Stimulated activated CD8-positive, alpha-beta memory T cell treated with anti-CD3 and anti-CD28 coated beads, Interleukin-12 subunit alpha, Interleukin-12 subunit beta, amount 100 ng/mL, for 24 hours (primary cell): ENCODE results near the gene DCBLD1.
"Not testable (repeated sequence)": the region's sequence is repeated elsewhere in the genome, so short reads cannot be mapped to it uniquely, and the experiment has no call there.

Source experiments
- DNase-seq: peaks from one replicate; pipeline ENCODE4 v3.0.0-alpha.2; 2020; ENCODE audit errors: extremely low read depth

The DCBLD1 gene

DNA sequence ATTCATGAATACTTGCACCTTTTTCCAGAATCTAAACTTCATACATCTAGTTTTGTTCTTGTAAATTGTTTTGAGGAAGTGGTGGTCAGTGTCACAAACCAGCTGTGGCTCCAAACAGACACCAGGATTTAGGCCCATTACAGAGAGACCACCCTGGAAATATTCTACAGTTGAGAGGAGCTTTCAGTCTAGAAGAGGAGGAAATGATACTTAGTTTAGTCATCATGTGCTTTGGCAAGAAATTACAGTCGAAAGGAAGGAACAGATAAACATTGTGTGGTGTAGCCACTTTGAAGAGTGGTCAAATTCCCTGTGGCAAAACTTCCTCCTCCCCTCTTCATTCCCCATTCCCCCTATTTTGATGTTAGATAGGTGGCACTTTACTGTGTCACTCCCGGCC, 15.7 kb downstream of the DCBLD1 start:
- no peak for DNase-seq

DNA sequence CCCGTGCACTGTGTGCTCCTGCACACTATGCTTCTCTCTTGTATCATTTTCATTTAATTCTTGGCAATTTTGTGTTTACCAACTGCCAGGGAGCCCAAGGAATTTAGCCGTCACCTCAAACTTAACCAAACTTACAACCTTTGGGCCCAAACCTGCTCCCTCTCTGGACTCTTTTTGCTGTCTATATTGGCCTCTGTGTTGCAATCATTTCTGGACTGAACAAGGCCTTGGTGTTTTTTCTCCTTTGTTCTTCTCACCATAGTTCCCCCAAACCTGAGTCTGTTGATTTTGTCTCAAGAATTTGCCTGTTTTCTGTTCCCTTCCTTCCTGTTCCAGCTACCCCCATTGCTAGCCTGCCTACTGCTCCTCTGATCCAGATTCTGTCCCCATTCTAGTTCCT, 19.2 kb downstream of the DCBLD1 start:
- no peak for DNase-seq

DNA sequence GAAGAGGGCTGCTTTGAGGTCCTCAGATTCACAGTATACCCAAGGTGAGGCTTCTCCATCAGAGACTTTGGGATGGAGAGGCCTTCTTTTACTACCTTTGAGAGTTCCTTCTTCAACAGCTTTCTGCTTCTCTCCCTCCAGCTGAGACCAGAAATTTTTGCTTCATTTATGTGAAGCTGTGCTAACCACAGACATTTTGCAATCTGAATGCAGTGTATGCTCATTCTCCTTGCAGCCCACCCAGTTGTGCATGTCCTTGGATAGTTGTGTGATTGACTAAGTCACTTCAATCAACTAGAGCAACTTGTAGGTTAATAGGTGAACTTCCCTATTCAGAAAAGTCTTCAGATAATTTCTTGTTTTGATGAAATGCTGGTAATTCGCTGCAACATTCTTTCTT, 20.1 kb downstream of the DCBLD1 start:
- DNase-seq, result no peak

DNA sequence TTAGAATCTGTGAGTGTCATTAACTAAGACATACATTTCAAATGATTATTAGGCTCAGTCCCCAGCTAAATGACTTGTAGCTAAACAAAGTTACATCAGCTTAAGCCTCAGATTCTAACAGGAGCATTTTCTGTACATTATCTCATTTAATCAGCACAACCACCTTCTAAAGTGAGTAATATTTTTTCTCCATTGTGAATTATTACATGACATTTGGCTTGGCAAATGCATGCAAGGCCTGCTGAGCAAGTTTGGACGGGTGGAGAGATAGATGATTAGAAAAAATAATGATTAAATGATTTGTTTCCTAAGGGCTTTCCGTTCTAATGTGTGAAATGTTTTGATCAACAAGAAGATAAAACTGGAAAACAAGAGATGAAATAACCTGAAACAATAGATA, 20.7 kb downstream of the DCBLD1 start:
- DNase-seq, result no peak

DNA sequence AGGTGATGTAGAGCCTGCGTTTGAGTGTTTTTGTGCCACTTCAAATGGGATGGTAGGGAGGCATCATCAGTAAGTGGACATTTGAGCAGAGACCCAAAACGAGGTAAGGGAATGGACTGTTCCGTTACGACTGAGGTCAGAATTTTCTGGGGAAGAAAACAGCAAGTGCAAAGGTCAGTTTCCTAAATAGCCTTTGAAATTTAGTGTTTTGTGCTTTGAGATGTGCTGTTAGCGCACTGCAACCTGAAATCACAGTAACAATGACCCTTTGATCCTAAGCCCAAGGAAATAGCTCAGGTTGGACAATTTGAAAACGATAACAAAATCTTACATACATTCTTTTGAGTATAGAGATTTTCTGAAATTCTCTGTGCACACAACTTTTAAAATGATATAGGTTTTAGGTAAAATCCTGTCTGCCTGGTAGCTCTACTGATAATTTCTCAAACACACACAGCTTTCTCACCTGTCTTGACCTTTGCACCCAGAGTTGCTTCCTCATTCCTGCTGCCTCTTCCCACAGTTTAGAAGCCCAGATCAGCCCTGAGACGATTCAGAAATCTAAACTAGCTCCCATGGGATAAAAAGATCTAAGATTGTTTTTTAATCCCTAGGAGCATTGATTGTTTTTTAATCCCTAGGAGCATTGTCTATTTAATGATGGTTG, 22.1 kb downstream of the DCBLD1 start:
- DNase-seq, result no peak

DNA sequence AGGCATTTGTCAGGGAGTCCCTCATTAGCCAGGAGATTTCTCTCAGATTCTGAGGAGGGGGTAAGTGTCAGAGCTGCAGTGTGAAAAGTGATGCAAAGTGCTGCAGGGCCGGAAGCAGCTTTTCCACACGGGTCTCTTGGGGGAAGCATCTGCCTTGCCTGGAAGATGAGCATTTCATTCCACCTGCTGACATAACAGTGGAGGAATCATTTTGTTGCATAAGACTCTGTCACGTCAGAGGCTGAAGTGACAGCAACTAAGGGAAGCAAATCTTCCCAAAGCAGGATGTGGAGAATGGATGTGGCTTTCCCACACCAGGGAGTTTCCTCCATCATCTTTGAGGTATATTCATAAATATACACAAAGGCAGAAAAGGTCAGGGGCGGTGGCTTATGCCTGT, 22.8 kb downstream of the DCBLD1 start:
- DNase-seq, result no peak

DNA sequence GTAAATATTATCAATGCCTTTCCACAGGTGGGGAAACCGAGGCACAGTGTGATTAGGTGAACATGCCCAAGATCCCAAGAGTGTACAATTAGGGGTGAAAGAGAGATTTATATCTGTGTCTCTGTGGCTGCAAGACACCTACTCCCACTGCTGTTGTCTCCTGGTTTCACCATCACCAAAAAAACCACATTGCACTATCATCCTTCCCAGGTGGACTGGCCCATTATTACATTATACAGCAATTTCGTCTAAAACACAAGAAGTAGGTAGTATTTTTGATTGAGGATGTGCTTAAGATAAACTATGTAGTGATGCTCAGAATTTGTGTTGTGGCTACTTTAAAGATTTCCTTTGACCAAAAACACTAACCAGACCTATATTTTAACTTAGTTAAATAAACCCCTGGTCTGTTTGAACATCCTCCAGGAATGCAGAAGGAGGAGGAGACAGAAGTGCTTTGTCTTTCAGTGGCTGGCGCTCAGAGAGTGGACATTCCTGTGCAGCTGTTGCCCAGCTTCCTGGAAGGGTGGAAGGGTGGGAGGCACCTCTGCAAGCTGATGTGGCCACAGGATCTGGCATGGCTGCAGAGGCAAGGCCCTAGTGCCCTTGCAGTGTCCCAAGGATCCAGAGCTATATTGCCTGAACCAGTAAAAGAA, 23.8 kb downstream of the DCBLD1 start:
- no peak for DNase-seq

DNA sequence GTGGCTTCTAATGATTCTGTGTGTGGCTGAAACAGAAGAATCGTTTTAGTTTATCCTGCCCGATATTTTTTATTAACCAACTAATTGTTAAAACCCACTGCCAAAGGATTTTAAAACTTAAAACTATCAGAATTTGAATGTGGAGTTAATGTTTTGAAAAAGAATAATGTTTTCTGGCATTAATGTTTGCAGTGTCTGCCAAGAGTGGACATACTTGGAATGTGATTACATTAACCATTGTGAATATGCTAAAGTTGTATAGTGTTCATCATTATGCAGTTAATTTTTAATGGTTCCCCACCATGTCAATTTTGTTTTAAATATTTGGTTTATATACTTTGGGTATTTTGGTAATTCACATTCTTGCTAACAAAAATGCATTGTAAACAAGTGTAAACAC, 24.4 kb downstream of the DCBLD1 start:
- no peak for DNase-seq

DNA sequence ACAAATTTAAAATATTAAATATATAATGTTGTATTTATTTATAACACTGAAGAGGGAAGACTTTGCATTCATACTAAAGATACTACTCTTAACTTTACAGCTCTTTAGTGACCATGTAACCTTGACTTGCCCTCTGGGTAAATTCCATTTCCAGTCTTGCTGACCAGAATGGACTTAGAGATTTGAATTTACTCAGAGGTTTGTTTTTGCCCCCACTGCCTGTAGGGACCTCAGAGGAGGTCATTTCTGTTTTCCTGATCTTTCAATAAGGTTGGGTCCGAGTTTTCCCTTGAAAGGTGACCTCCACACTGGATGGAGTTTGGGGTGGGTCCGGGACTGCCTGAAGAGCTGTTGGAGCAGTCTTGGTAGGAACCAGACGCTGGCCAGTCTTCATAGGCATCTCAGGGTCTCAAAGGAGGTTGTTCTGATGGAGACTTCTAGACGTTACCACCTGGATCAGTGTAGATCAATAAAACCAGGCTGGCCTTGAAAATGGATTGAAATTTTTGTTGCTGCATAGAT, 26.0 kb downstream of the DCBLD1 start:
- DNase-seq, result no peak

DNA sequence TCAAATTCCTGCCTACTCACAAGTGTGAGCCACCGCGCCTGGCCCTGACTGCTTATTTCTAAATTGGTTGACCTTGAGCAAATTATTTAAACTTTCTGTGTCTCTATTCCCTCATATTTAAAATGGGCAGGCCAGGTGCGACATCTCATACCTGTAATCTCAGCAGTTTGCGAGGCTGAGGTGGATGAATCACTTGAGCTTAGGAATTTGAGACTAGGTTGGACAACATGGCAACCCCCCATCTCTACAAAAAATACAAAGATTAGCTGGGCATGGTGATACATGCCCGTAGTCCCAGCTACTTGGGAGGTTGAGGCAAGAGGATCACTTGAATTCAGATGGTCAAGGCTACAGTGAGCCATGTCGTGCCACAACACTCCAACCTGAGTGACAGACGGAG, 26.5 kb downstream of the DCBLD1 start:
- DNase-seq, result no peak

DNA sequence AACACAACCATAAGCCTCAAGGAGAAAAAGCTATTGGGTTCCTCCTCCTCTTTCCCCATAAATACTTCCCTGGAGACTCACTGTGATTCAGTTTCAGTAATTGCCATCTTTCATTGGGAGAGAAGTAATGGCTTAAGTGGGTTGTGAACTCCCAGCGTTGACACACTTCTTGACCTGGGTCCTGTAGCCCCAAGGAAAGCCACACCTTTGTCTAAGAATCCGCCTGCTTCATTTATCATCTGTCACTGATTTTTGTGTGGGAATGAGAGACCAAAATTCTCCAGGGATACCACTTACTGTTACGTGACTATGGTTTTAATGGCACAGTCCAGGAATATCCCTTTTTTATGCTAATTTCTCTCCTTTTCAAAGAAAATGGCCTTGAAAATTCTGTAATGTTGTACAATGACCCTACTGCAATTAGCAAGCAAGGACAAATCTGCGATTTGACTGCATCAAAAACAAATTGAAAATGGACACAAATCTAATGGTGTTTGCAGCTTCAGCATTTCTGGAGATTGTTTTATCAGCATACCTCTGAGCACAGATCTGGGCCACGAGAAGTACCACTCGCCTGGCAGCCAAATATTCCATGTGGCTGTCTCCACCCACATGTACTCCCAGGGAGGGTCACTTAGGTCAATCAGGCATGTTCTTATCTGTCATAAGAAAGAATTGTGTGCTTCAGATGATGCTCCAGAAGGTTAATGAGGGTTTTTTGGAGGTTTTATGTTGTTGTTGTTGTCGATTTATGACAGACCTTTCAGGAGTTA, 29.8 kb downstream of the DCBLD1 start:
- DNase-seq, result no peak

DNA sequence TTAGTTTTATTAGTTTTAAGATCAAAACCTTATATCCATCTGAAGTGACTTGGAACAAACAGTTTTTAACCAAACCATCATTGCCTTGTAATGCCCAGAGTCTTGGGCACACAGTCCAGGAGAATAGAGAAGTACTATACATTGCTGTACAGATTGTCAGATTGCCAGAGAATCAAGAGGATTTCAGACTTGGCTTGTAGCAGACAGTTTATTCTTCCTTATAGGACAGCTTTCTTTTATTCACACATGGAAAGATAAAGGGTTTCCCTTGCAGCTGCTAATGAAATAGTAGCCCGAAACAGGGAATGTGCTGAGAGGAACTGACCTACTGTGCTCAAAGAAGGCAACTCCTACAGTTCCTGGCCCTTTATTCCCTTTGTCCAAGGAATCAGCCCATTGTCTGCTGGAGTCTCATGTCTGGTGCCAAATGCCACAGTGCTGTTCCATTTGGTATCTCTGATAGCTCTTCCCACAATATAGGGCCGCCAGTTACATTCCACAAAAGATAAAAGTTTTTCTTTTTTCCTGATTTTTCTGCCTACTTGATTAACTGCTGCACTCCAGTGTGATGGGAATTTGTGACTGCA, 30.6 kb downstream of the DCBLD1 start:
- no peak for DNase-seq

DNA sequence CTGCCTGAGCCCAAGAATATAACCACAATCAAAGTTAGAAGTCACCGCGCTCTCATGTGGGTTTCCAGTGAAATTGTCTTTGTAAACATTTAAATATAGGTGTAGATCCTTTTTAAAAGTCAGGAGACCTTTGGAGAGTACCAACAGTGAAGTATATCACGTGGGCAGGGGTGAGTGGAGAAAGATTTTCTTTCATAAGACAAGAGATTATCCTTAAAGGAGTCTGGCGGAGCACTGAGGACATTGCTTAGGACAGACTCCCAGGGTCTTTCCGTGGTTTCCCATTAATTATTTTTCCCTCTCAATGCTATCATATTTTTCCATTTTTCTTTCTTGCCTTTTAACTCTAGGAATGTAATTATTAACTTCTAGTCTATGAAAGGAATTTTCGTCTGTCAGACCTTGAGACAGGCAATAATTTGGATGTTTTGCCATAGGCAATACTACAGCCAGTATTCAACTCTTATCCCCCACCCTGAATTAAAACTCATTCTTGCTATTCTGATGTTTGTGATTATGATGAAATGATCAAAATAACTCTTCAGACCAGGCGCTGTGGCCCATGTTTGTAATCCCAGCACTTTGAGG, 31.4 kb downstream of the DCBLD1 start:
- no peak for DNase-seq

DNA sequence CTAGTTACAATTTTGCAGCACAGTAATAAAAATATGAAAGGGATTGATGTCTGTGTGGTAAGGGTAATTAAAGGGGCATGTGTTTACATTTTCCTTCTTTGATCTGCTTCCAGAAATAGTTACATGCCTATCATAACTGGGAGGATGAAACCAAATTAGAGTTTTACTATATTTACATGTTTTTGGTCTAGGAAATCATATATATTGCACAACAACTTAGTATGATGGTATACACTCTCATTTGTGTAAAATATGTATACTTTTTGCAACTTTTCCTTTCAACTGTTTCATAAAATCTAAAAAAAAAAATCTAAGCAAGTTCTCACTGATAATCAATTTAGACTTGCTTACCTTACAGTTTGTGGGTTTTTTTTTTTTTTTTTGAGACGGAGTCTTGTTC, 32.2 kb downstream of the DCBLD1 start:
- no peak for DNase-seq

DNA sequence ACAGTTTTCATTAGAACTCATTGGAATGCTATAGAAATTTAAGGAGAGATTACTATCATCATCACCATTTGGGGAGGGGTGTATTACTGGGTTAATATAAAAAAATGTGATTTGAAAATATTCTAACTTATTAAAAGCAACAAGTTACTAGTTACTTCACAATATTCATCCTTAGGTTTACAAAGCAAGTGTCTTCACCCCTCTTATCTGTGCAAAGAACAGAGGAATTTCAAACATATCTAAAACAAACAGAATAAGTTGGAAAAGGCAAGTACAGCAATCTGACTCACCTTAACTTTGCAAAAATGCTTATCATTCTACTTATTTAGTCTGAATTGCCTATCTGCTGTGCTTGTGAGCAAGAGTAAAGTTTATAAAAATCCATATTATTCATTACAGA, 32.9 kb downstream of the DCBLD1 start:
- no peak for DNase-seq

DNA sequence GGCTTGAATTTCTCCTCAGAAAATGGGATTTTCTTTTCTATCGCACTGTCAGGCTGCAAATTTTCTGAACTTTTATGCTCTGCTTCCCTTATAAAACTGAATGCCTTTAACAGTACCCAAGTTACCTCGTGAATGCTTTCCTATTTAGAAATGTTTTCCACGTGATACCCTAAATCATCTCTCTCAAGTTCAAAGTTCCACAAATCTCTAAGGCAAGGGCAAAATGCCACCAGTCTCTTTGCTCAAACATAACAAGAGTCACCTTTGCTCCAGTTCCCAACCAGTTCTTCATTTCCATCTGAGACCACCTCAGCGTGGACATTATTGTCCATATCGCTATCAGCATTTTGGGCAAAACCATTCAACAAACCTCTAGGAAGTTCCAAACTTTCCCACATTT, 35.5 kb downstream of the DCBLD1 start:
- not testable (repeated sequence) for DNase-seq

DNA sequence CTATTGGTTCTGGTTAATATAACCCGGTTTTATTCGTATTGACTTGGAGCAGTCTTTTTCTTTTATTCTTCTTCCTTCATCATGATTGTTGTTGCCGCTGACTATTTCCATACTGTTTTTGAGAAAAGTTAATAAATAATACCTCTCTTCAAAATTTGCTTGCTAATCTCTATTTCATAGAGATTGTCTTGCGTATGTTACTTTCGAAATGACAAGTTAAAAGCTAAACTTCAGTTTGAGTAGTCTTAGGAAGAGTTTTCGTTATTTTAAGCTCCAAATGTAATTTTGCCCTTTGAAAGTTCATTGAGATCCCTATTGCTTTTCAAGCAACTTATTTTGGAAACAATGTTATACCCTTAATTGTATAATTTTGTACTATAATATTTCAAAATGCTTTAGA, 36.4 kb downstream of the DCBLD1 start:
- DNase-seq, result no peak

DNA sequence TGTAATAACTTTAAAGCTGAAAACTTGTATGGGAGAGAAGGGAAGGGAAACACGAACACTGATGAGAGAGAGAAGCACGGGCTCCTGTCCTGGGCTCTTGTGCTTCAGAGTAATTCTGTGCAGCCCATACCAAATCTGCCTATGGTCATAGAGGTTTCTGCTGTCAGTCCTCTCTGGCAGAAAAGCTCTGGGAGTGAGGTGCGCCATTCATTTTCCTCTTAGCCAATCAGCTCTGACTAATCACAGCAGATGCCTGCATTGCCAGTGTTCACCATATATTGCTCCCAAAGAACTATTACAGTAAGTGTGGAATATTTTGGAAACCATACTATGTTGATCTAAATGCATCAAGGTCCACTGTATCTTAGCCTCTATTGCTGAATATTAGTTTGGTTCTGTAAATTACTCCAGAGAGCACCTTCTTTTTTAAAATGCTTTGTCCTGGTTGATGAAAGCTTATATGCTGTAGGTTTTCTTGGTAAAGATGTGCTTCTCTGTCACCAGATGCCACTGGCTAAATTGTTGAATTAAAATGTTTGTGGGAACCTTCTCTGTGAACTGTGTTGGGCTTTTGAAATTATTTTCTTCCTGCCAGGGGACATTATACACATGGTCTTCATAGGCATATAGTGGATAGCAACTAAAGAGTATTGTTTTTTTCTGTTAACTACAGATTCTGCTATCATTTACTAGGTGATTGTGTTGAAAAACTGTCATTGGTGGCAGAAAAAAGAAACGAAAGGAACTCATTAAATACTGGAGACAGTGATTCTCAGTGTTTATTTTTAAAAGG, 38.3 kb downstream of the DCBLD1 start:
- DNase-seq, result no peak

DNA sequence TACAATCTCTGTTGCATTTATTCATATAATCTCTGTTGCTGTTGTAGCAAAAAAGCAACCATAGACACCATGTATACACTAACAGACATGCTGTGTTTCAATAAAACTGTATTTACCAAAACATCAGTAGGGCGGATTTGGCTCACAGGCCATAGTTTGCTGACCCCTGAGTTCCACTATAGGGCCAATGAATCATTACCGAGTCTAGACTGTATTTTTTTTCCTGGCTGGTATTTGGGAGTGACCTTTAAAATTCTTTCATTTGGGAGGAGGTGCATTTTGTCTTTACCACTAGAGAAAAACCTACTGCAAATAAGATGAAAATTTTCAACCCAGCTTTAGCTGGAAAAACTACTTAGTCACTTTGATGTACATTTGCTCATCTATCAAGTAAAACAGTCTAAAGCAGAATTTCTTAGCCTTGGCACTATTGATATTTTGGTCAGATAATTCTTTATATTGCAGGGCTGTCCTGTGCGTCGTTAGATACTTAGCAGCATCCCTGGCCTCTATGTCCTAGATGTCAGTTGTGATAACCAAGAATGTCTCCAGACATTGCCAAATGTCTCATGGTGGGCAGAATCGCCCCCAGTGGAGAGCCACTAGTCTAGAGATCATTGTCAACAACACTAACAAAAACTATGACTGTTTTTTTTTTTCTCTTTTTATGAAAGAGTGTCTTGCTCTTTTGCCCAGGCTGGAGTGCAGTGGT, 39.5 kb downstream of the DCBLD1 start:
- DNase-seq, result no peak

DNA sequence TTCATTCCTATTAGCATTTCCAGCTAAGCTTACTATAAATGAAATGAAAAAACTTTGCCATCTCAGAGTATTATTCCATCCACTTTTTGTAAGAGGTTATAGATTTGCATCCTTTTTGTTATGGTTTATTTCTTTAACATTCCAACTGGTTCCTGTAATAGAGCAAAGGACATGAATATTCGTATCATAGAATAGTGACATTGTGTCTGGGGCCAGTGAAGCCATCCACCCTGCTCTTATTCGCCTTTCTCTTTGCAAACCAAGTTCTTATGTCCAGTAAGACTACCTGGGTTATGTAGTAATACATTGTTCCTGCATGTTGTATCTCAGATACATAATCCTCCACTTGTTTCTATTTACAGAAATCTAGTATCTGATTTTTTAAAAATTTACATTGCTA, 43.1 kb downstream of the DCBLD1 start:
- no peak for DNase-seq
